ENCODE data around the gene CACNG1. TPM values are rescaled to one million over a fixed set of nuclear protein-coding genes. Genes with fewer than 3 reads are reported as not detected.
"Not testable (repeated sequence)": the region's sequence is repeated elsewhere in the genome, so short reads cannot be mapped to it uniquely, and the experiment has no call there.

The CACNG1 gene
- polyA plus RNA-seq, 1 experiment, result not detected

- TF ChIP-seq CTCF (IDR thresholded peaks at IDR 0.05; ENCODE audit: low read depth, low read length), result no peak
- Histone ChIP-seq H3K4me3 (ENCODE audit: low read depth, low read length) (no peak overlapping the region), H3K9me3 (ENCODE audit: control insufficient read depth, insufficient read depth, low read length) (no peaks in the 10 kb centered on the region), H3K27ac (ENCODE audit: low read depth, low read length) (no peak overlapping the region), H3K27me3 (ENCODE audit: control insufficient read depth, insufficient read depth, low read length) (no peaks in the 10 kb centered on the region)
- no peak for DNase-seq (ENCODE audit: low read depth, low spot score)
- ChIA-PET POLR2A (no interaction called here), CTCF (no interaction called here)
These were observed 49.0 kb downstream of the CACNG1 start for GRCh38 chr17:67093348-67093747.

GRCh38 chr17:67095291-67095690 is 50.9 kb downstream of the CACNG1 start:
- POLR2A ChIA-PET, result interaction anchor here (0.6 kb wide), 1 partner anchor 96 kb away, joined by 4 read pairs; no protein-coding TSS in a partner anchor
- DNase-seq (ENCODE audit: low read depth, low spot score), result peak; percentile 27
- CTCF ChIA-PET; H3K9me3 ChIP-seq (ENCODE audit: control insufficient read depth, insufficient read depth, low read length); H3K27me3 ChIP-seq (ENCODE audit: control insufficient read depth, insufficient read depth, low read length); H3K4me3 ChIP-seq (ENCODE audit: low read depth, low read length): not testable (repeated sequence)
- H3K27ac ChIP-seq (ENCODE audit: low read depth, low read length), result peak overlapping the region; percentile 41

GRCh38 chr17:67095803-67096202 is 51.4 kb downstream of the CACNG1 start:
- no peak overlapping the region for H3K4me3 ChIP-seq (ENCODE audit: low read depth, low read length)
- no peak overlapping the region for H3K27ac ChIP-seq (ENCODE audit: low read depth, low read length)
- no peak for TF ChIP-seq CTCF (IDR thresholded peaks at IDR 0.05; ENCODE audit: low read depth, low read length)
- ChIA-PET CTCF (no interaction called here), POLR2A (interaction anchor here (0.6 kb wide), 1 partner anchor 96 kb away, joined by 4 read pairs; no protein-coding TSS in a partner anchor)
- DNase-seq (ENCODE audit: low read depth, low spot score), result no peak
- no peaks in the 10 kb centered on the region for H3K9me3 ChIP-seq (ENCODE audit: control insufficient read depth, insufficient read depth, low read length)
- no peaks in the 10 kb centered on the region for H3K27me3 ChIP-seq (ENCODE audit: control insufficient read depth, insufficient read depth, low read length)

GRCh38 chr17:67096609-67097008 is 52.3 kb downstream of the CACNG1 start:
- ChIA-PET CTCF (no interaction called here), POLR2A (no interaction called here)
- no peaks in the 10 kb centered on the region for H3K9me3 ChIP-seq (ENCODE audit: control insufficient read depth, insufficient read depth, low read length)
- no peak overlapping the region for H3K4me3 ChIP-seq (ENCODE audit: low read depth, low read length)
- no peak for TF ChIP-seq CTCF (IDR thresholded peaks at IDR 0.05; ENCODE audit: low read depth, low read length)
- no peak overlapping the region for H3K27ac ChIP-seq (ENCODE audit: low read depth, low read length)
- no peaks in the 10 kb centered on the region for H3K27me3 ChIP-seq (ENCODE audit: control insufficient read depth, insufficient read depth, low read length)
- DNase-seq (ENCODE audit: low read depth, low spot score), result no peak

- H3K27ac ChIP-seq (ENCODE audit: low read depth, low read length), result no peak overlapping the region
- DNase-seq (ENCODE audit: low read depth, low spot score), result no peak
- no peak for TF ChIP-seq CTCF (IDR thresholded peaks at IDR 0.05; ENCODE audit: low read depth, low read length)
- no peaks in the 10 kb centered on the region for H3K9me3 ChIP-seq (ENCODE audit: control insufficient read depth, insufficient read depth, low read length)
- ChIA-PET POLR2A (no interaction called here), CTCF (no interaction called here)
- H3K4me3 ChIP-seq (ENCODE audit: low read depth, low read length), result no peak overlapping the region
- H3K27me3 ChIP-seq (ENCODE audit: control insufficient read depth, insufficient read depth, low read length), result no peaks in the 10 kb centered on the region
These were observed 53.7 kb downstream of the CACNG1 start for GRCh38 chr17:67098006-67098405.

- H3K27ac ChIP-seq (ENCODE audit: low read depth, low read length); POLR2A ChIA-PET; DNase-seq (ENCODE audit: low read depth, low spot score); H3K4me3 ChIP-seq (ENCODE audit: low read depth, low read length); CTCF ChIA-PET; H3K27me3 ChIP-seq (ENCODE audit: control insufficient read depth, insufficient read depth, low read length); H3K9me3 ChIP-seq (ENCODE audit: control insufficient read depth, insufficient read depth, low read length): not testable (repeated sequence)
These were observed 60.3 kb downstream of the CACNG1 start for GRCh38 chr17:67104641-67105040.
